HUES48 (cell line): Measurements from ENCODE around the gene OR5K4.

Source experiments
- H3K27ac ChIP-seq: one replicate; pipeline ENCODE4 v1.7.0; 2013; ENCODE audit warnings: low read depth, low read length, inconsistent platforms
- H3K27me3 ChIP-seq: 2 replicates; pipeline ENCODE4 v1.6.1; 2013; ENCODE audit warnings: mild to moderate bottlenecking, low read length; ENCODE audit not compliant: control insufficient read depth, insufficient read depth
- H3K36me3 ChIP-seq: 2 replicates; pipeline ENCODE4 v1.6.1; 2013; ENCODE audit warnings: low read length; ENCODE audit not compliant: control insufficient read depth, insufficient read depth
- H3K4me1 ChIP-seq: 2 replicates; pipeline ENCODE4 v1.6.1; 2013; ENCODE audit warnings: mild to moderate bottlenecking, low read length; ENCODE audit not compliant: control insufficient read depth, insufficient read depth
- H3K4me3 ChIP-seq: 2 replicates; pipeline ENCODE4 v1.5.1; 2013; ENCODE audit warnings: mild to moderate bottlenecking, low read depth, low read length
- H3K9ac ChIP-seq: 2 replicates; pipeline ENCODE4 v1.6.1; 2013; ENCODE audit warnings: mild to moderate bottlenecking, low read depth, low read length, moderate library complexity
- H3K9me3 ChIP-seq: 2 replicates; pipeline ENCODE4 v1.6.1; 2013; ENCODE audit warnings: low read length; ENCODE audit not compliant: control insufficient read depth, insufficient read depth

The OR5K4 gene, protein sequence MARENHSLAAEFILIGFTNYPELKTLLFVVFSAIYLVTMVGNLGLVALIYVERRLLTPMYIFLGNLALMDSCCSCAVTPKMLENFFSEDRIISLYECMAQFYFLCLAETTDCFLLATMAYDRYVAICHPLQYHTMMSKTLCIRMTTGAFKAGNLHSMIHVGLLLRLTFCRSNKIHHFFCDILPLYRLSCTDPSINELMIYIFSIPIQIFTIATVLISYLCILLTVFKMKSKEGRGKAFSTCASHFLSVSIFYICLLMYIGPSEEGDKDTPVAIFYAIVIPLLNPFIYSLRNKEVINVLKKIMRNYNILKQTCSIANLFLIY

DNA sequence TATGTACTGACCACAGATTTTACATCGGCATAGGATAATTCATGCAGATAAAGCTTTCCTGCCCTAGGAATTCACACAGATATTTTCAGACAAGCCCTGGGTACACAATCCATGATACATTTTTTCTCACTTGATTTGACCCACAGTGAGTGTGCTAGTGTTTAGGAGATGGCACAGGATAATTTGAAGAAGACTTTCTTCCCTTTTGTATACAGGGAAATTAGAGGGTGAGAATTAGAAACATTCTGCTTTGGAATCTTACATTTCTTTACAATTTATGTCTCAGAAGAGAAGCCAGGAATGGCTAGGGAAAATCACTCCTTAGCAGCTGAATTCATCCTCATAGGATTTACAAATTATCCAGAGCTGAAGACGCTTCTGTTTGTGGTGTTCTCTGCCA lies at the start of gene OR5K4:
OR5K4 (plus strand) TSS at position 301 of the 400 bp plus-strand sequence; CDS start at position 301, 0 bp downstream.
- no peak within 1 kb of the TSS for H3K9ac ChIP-seq
- H3K4me3 ChIP-seq, result no peak within 1 kb of the TSS

DNA sequence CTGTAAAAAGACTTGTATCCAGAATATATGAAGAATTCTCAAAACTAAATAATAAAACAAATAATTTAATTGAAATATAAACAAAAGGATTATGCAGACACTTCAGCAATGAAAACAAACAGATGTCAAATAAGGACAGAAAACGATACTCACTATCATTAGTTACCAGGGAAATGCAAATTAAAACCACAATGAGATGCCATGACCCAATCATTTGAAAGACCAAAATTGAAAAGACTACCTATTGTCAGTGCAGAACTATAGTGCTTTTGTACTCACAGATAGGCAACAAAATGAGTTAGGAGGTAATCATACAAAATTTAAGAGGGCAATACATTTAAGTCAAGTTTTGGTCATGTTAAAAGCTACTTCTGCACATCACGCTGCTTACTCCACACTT lies 31.6 kb upstream of the OR5K4 start:
- no peak overlapping the region for H3K4me3 ChIP-seq
- H3K9ac ChIP-seq, result no peak overlapping the region
- no peaks in the 10 kb centered on the region for H3K9me3 ChIP-seq
- no peaks in the 10 kb centered on the region for H3K27me3 ChIP-seq
- H3K36me3 ChIP-seq, result no peaks in the 10 kb centered on the region
- no peak overlapping the region for H3K27ac ChIP-seq
- H3K4me1 ChIP-seq, result peaks cover 35% of the 10 kb centered on the region

More for the DNA sequence above, at the start of gene OR5K4:
- Histone ChIP-seq H3K9me3 (no peaks in the 10 kb centered on the region), H3K27ac (no peak within 1 kb of the TSS), H3K36me3 (no peaks in the 10 kb centered on the region), H3K27me3 (no peaks in the 10 kb centered on the region), H3K4me1 (no peaks in the 10 kb centered on the region)

DNA sequence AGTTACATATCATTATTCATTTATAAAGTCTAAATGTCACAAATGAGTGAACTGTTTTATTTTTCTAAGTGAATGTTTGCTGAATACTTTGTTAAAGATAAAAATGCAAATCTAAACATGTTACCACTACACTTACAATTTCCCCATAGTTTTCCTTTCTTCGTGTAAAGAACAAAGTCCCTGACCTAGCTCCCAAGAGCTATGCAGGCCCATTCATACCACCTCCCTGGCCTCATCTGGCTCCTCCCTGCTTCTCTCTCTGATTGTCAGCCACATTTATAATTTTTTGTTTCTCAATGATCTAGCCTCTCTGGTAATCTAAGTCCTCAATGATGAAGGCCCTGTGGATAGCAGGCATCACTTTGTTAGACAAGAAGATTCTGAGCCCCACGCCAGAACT lies 31.0 kb upstream of the OR5K4 start:
- no peaks in the 10 kb centered on the region for H3K27me3 ChIP-seq
- no peaks in the 10 kb centered on the region for H3K9me3 ChIP-seq
- H3K36me3 ChIP-seq, result no peaks in the 10 kb centered on the region
- no peak overlapping the region for H3K9ac ChIP-seq
- H3K4me1 ChIP-seq, result peaks cover 39% of the 10 kb centered on the region
- peak overlapping the region; percentile 52; the same call in 1 of the 2 replicates for H3K4me3 ChIP-seq
- no peak overlapping the region for H3K27ac ChIP-seq

- no peaks in the 10 kb centered on the region for H3K9me3 ChIP-seq
- no peak overlapping the region for H3K9ac ChIP-seq
- peaks cover 44% of the 10 kb centered on the region for H3K4me1 ChIP-seq
- no peaks in the 10 kb centered on the region for H3K27me3 ChIP-seq
- H3K4me3 ChIP-seq, result peak overlapping the region; percentile 52
- no peaks in the 10 kb centered on the region for H3K36me3 ChIP-seq
- H3K27ac ChIP-seq, result no peak overlapping the region
These were observed 30.2 kb upstream of the OR5K4 start for GRCh38 chr3:98323425-98323824.

DNA sequence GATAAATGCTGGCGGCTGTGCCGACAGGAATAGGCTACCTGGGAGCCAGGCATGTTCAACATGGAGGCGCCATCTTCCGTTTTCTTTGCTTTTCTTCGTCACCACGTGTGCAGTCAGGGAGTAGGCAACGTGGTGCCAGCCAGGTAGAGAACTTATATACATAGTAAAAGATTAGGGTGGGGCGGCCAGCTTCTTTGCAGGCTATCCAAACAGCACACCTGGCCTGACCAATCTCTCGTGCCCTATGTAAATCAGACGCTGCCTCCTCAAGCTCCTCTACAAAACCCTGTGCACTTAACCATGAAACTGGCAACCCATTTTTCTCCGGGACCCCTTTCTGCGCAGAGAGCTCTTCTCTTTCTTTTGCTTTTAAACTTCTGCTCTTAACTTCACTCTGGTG lies 28.6 kb upstream of the OR5K4 start:
- Histone ChIP-seq H3K4me3 (peak overlapping the region; percentile 52), H3K27ac (no peak overlapping the region), H3K4me1 (peaks cover 51% of the 10 kb centered on the region), H3K27me3 (no peaks in the 10 kb centered on the region), H3K36me3 (no peaks in the 10 kb centered on the region), H3K9ac (peak overlapping the region; percentile 66), H3K9me3 (no peaks in the 10 kb centered on the region)

GRCh38 chr3:98326105-98326893 lies 27.4 kb upstream of the OR5K4 start:
- no peaks in the 10 kb centered on the region for H3K36me3 ChIP-seq
- H3K4me1 ChIP-seq, result peaks cover 51% of the 10 kb centered on the region
- H3K27me3 ChIP-seq, result no peaks in the 10 kb centered on the region
- H3K9me3 ChIP-seq, result no peaks in the 10 kb centered on the region
- peak overlapping the region; percentile 40 for H3K4me3 ChIP-seq
- H3K27ac ChIP-seq, result peak overlapping the region; percentile 60
- peak overlapping the region; percentile 36; the same call in 1 of the 2 replicates for H3K9ac ChIP-seq

GRCh38 chr3:98326945-98327344 lies 26.7 kb upstream of the OR5K4 start:
- H3K9me3 ChIP-seq, result no peaks in the 10 kb centered on the region
- no peak overlapping the region; the same call in 1 of the 2 replicates for H3K9ac ChIP-seq

DNA sequence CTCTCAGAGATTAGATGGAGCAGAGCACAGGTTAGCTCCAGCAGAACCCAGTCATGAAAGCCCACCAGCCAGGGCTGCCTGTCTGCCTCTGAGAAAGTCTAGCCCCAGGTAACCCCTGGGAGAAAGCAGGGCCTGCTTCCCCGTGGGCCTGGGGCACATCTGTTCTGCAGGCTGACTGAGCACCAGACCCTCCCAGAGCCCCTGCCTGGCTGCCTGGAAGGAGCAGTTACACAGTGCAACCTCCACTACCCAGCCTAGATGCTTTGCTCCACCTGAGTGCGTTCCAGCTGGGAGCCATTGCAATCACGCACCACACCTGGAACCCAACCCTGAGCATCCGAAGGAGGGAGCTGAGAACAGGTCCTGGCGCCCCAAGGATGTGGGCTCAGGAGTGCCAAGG lies 24.7 kb upstream of the OR5K4 start:
- Histone ChIP-seq H3K36me3 (no peaks in the 10 kb centered on the region), H3K4me1 (peaks cover 40% of the 10 kb centered on the region), H3K27ac (no peak overlapping the region), H3K9me3 (no peaks in the 10 kb centered on the region), H3K4me3 (no peak overlapping the region), H3K9ac (no peak overlapping the region), H3K27me3 (no peaks in the 10 kb centered on the region)

More at GRCh38 chr3:98326945-98327344, 26.7 kb upstream of the OR5K4 start:
- peak overlapping the region; percentile 60 for H3K27ac ChIP-seq
- no peaks in the 10 kb centered on the region for H3K36me3 ChIP-seq
- H3K4me3 ChIP-seq, result peak overlapping the region; percentile 40
- no peaks in the 10 kb centered on the region for H3K27me3 ChIP-seq
- peaks cover 51% of the 10 kb centered on the region for H3K4me1 ChIP-seq

DNA sequence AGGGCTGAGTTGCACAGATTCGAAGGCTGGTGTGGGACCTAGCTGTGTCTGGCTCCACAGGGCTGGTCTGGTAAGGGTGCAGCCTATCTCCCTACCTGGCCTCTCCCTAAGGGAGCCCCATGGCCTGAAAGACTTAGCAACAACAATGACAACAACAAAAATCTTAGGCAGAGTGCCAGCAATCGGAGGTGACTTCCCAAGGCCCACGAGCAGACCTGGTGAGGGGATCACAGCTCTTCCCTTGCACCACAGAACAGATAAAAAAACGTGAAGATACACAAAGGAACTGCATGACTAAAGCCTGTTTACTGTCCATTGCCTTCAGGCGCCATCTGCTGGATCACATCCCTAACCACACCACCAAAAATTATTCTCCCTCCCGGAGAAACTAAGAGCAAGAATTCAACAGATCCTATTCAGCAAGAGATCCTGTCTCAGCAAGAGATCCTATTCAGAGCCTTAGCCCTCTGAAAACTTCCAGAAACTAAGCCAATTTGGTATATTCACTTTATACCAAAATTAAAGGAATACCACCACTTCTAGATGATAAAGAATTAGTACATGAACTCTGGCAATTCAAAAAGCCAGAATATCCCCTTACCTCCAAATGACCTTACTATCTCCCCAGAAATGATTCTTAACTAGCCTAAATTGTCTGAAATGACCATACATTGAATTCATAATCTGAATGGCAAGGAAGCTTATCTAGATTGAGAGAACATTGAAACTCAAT lies 24.1 kb upstream of the OR5K4 start:
- Histone ChIP-seq H3K27ac (no peak overlapping the region), H3K4me1 (peaks cover 39% of the 10 kb centered on the region), H3K4me3 (no peak overlapping the region), H3K36me3 (no peaks in the 10 kb centered on the region), H3K27me3 (no peaks in the 10 kb centered on the region), H3K9ac (no peak overlapping the region), H3K9me3 (no peaks in the 10 kb centered on the region)

DNA sequence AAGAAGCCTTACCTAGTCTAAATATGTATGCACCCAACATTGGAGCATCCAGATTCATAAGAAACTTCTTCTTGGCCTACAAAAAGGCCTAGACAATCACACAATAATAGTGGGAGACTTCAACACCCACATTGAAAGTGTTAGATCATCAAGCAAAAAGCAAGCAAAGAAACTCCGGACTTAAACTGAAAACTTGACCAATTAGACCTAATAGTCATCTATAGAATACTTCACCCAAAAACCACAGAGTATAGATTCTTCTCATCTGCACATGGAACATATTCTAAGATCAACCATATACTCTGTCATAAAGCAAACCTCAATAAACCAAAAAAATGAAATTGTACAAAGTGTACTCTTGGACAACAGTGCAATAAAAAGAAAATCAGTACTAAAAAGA lies 22.3 kb upstream of the OR5K4 start:
- no peak overlapping the region for H3K9ac ChIP-seq
- no peak overlapping the region for H3K4me3 ChIP-seq
- no peaks in the 10 kb centered on the region for H3K9me3 ChIP-seq
- no peaks in the 10 kb centered on the region for H3K36me3 ChIP-seq
- no peaks in the 10 kb centered on the region for H3K27me3 ChIP-seq
- H3K27ac ChIP-seq, result no peak overlapping the region
- peaks cover 23% of the 10 kb centered on the region for H3K4me1 ChIP-seq
